A172 (cell line): Measurements from ENCODE around the gene ZNF222. TPM values are rescaled to one million over a fixed set of nuclear protein-coding genes. Genes with fewer than 3 reads are reported as not detected.
A peak's percentile ranks its signal among the peaks of the same experiment; 100 is the strongest.

ENCODE experiments used
- DNase-seq: peaks from one replicate; pipeline ENCODE4 v3.0.0-alpha.2; 2015; ENCODE audit warnings: low spot score
- total RNA-seq: library from RNA; depleted of rRNA; stranded (reverse); fragments of >200 nt; shearing (Covaris generic); gene quantifications from 2 replicates; pipeline ENCODE4 v1.2.3, GENCODE V29; 2014; rRNA removed

The ZNF222 gene
- total RNA-seq = 7.2 and 9.0 TPM in 2 replicates

DNA sequence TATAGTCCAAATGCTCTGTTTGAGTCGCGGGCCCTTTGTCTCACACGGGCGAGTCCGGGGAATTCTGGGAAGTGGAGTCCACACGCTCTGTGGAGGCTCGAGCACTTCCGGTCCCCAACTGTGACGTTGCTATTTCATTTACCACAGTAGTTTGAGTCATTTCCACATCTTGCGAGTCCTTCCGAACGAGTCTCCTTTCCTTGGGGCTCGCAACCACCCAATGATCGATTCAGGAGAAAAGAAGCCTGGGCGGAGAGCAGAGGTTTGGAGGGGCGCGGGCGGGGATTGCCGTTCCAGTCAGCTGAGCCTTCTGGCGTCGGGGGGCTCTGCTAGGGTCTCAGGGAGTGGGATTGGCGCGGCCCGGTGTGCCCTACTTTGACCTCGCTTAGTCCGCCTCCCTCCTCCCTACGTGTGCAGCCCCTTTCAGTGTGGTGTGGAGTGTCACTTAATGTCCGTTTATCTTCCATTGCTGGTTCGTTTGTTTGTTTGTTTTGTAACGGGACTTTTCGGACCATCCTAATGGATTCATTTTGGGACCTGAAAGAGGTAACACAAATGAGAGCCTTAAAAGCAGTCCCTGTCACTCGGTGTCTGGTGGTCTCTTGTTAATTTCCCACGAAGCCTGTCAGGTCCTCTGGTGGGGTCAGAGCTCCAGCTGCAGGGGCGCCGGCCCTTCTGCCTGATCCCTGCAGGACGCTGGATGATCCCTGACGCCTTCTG is at the start of gene ZNF222:
ZNF222 (plus strand) TSS at position 163 of the 720 bp plus-strand sequence; CDS start at position 221, 58 bp downstream.
- DNase-seq = peak; percentile 87

DNA sequence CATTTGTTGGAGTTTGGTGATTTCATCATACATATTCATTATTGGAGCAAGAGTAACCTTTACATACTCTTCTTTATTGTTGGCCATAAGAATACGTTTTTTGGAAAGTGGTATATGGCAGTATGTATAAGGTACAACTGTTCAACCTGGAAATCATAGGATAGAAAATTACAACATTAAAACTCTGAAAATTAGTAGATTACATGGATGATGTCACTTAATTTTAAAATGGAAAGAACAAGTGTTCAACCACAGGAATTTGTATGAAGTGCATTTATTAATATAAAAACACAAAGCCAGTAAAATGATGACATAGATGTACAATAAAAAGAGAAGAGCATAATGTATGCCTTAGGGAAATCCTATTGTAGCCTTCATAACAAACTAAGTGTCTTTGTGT is 48.4 kb upstream of the ZNF222 start:
- no peak for DNase-seq

GRCh38 chr19:43983544-43983911 is 41.7 kb upstream of the ZNF222 start:
- peak; percentile 2 for DNase-seq

DNA sequence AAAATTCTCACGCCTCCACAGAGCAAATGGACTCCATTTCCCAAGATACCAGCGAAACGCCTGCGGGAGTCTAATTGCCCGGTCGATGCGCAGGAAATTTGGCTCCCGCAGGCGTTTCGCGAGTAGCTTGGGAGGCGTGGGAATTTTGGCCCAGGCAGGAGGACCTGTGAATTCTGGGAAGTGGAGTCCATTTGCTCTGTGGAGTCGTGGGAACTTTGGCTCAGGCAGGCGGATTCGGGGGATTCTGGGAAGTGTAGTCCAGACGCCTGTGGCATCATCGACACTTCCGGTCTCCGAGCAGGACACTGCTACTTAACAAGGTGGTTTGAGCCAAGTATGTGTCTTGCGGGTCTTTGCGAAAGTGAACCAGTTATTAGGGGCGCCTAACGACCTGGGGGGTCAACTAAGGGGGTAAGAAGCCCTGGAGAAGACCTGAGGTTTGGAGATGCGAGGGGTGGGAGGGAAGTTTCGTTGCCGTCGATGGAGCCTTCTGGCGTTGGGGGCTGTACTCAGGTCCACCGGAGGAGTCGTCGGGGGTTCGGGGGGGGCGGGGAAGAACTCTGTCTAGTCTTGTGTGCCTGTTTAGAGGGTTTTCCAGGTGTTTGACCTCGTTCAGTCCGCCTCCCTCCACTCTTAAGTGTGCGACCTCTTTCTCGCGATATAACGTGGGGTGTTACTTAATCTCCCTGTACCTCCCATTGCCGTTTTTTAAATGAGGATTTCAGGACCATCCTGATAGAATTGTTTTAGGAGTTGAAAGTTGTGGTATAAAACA is 41.1 kb upstream of the ZNF222 start, which contains the start of gene ZNF155:
ZNF155 (plus strand) TSS at position 277 of the 775 bp plus-strand sequence. CDS start 4,356 bp downstream, outside the sequence.
- peak; percentile 98 for DNase-seq

DNA sequence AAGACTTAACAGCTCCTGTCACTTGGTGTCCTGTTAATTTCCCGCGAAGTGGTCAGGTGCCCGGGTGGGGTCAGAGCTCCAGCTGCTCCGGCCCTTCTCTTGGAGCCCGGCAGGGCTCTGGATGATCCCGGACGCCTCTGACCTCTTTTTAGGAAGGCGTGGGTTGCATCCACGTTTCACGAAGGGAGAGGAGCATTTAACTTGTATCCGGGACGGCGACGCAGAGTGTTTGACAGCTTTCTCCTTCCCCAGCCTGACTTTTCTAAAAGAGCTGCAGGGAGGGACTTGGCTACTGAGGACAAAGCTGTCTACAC is 40.5 kb upstream of the ZNF222 start:
- no peak for DNase-seq

DNA sequence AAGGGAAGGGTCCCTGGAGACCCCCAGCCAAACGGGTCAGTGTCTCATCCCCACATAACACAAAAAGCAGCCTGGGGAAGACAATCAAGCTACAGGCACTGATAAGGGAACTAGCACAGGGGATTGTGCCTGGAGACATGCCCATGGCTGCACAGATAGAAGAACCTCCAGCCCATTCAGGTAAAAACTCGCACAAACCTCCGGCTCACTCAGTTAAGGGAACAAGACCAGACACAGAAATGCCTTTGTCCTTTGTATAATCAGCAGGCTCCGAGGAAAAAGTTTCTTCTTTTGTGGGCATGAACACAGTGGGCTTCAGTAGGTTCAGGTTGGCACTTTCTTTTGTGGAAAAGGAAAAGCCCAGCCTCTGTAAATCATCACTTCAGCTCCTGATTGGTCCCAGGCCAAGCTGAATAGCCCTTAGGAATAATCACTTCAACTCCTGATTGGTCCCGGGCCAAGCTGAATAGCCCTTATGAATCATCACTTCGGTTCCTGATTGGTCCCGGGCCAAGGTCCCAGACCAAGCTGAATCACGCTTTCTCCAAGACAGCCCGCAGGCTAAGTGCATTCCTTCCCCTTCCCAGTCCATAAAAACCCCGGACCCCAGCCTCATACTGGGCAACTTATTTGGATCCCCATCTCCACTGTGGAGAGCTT is 27.4 kb upstream of the ZNF222 start:
- DNase-seq = peak; percentile 28

- DNase-seq = no peak
These were observed 23.0 kb upstream of the ZNF222 start for GRCh38 chr19:44002212-44002565.

- peak; percentile 95 for DNase-seq
These were observed 22.4 kb upstream of the ZNF222 start, which contains the start of gene ZNF230 for GRCh38 chr19:44002566-44003460. Gene ZNF230, plus strand, starts transcription at chr19:44002957. Its CDS starts 4,122 bp downstream, at chr19:44007079.

DNA sequence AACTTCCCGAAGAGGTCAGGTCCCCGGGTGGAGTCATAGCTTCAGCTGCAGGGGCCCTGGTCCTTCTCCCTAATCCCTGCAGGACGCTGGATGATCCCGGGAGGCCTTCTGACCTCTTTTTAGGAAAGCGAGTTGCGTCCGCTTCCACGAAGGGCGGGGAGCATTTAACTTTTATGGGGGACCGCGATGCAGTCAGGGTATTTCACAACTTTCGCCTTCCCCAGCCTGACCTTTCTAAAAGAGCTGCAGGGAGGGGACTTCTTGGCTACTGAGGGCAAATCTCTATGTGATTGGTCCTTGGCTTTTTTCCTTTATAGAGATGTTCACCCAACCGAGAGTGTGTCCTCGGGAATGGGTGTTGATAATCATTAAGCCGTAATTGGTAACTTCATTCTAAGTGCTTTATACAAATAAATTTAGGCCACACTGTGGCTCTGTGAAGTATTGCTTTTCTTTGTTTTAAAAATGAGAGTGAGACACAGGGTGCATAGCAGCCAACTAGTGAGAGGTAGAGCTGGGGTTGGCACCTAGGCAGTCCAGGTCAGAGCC is 21.6 kb upstream of the ZNF222 start:
- no peak for DNase-seq

DNA sequence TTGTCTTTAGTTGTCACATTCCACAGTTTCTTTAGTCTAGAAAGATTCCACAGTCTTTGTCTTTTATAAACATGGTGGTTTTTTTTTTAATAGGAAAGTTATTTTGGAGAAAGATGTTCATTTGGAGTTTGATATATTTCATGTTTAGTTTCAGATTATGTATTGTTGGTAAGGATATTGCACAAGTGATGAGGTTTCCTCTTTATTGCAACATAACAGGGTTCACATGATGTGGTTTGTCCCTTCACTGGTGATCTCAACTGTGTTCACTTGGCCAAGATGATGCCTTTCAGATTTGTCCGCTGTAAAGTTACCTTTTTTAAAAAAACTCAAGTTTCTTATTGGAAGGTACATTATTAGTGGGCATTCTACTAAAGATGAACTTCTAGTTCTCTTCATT is 19.2 kb upstream of the ZNF222 start:
- no peak for DNase-seq

- no peak for DNase-seq
These were observed 17.7 kb upstream of the ZNF222 start for GRCh38 chr19:44007473-44007872.

DNA sequence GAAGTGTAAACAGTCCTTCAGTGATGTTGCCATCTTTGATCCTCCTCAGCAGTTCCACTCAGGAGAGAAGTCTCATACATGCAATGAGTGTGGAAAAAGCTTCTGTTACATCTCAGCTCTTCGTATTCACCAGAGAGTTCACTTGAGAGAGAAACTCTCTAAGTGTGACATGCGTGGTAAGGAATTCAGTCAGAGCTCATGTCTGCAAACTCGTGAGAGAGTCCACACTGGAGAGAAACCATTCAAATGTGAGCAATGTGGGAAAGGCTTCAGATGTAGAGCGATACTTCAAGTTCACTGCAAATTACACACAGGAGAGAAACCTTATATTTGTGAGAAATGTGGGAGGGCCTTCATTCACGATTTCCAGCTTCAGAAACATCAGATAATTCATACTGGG is 14.7 kb upstream of the ZNF222 start:
- no peak for DNase-seq

GRCh38 chr19:44019498-44019897 is 5.7 kb upstream of the ZNF222 start:
- DNase-seq = no peak

- DNase-seq = no peak
These were observed 4.0 kb upstream of the ZNF222 start for GRCh38 chr19:44021221-44021620.

DNA sequence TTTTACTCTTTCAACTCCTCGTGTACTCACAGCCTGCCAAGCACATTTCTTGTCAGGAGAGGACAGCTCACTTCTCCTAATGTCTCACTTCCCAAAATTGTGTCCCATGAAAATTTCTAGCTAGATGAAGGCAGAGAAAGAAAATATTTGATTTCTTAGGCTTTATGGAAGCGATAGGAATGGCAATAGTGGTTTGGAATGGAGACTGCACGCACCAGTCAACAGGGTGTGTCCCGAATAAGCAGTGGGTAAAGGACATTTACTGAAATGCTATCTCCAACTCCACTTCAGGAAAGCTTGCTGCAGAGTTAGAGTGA is 321 bp upstream of the ZNF222 start:
- DNase-seq = no peak

DNA sequence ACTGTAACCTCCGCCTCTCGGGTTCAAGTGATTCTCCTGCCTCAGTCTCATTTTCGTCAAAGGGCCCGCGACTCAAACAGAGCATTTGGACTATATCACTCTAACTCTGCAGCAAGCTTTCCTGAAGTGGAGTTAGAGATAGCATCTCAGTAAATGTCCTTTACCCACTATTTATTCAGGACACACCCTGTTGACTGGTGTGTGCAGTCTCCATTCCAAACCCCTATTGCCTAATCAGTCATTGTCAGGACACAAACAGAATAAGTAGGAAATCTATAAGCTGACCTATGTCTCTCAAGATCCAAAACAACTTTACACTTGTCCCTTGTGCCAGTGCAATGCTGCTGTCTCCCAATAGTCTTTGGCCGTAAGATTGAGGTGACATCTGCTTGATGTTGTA is 1.4 kb downstream of the ZNF222 start:
- no peak for DNase-seq

DNA sequence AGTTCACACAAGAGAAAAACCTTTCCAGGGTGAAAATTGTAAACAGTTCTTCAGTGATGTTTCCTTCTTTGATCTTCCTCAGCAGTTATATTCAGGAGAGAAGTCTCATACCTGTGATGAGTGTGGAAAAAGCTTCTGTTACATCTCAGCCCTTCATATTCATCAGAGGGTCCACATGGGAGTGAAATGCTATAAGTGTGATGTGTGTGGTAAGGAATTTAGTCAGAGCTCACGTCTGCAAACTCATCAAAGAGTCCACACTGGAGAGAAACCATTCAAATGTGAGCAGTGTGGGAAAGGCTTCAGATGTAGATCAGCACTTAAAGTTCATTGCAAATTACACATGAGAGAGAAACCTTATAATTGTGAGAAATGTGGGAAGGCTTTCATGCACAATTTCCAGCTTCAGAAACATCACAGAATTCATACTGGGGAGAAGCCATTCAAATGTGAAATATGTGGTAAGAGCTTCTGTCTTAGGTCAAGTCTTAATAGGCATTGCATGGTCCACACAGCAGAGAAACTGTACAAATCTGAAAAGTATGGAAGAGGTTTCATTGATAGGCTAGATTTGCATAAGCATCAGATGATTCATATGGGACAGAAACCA is 6.9 kb downstream of the ZNF222 start:
- no peak for DNase-seq

- no peak for DNase-seq
These were observed 17.0 kb downstream of the ZNF222 start for GRCh38 chr19:44042147-44042546.

DNA sequence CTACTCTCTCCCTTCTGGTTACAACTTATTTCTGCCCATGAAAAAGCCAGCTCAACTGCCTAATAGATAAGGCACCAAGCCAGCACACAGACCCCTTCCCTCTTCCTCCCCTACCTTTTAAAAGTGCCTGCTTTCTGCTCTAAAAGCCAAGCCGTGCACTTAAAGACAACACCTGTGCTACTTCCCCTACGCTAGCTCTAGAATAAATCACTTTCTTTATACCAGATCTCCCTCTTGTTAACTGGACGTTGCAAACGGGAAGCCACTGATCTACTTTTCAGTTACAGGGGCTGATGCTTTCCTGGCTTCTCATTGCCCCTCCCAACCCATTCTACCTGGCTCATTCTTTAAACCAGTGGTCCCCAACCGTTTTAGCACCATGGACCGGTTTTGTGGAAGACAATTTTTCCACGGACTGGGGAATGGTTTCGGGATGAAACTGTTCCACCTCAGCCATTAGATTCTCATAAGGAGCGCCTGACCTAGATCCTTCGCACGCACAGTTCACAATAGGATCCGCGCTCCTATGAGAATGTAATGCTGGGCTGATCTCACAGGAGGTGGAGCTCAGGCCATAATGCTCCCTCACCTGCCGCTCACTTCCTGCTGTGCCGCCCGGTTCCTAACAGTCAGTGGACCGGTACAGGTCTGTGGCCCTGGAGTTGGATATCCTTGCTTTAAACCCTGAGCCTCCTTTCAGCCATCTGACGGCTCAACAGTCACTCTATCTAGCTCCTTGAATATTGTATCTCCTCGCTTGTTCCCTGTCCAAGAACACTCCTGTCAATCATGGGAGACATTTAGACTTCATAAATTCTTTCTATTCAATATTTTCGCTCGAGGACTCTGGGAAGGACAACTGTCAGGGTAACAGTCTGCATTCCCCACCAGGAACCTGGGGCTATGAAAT is 25.8 kb downstream of the ZNF222 start:
- DNase-seq = no peak
